GM19238 (cell line): Measurements from ENCODE around the gene TSC2.
"Not testable (repeated sequence)": the region's sequence is repeated elsewhere in the genome, so short reads cannot be mapped to it uniquely, and the experiment has no call there.

Source experiments
- DNase-seq: peaks from one replicate; pipeline ENCODE4 v3.0.0; 2011; ENCODE audit warnings: low spot score; ENCODE audit not compliant: insufficient read length

Gene TSC2

DNA sequence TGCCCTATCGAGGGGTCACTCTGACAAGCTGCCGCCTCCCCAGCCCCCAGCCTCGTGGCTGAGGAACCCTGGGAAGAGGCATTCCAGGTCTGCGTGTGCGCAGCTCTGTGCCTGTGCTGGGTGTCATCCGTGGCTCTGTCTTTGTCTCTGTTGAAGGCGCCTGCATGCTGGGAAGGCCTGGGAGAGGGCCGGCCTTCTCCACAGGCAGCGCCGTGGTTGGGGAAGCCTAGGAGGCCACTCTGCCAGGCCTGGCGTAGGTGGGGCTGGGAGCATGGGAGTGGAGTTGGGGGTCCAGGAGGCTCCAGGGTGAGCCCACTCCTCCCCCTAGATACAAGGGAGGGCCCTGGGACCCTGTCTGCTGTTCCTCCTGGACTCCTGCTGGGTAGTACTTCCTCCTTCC, 17.7 kb upstream of the TSC2 start:
- no peak for DNase-seq

DNA sequence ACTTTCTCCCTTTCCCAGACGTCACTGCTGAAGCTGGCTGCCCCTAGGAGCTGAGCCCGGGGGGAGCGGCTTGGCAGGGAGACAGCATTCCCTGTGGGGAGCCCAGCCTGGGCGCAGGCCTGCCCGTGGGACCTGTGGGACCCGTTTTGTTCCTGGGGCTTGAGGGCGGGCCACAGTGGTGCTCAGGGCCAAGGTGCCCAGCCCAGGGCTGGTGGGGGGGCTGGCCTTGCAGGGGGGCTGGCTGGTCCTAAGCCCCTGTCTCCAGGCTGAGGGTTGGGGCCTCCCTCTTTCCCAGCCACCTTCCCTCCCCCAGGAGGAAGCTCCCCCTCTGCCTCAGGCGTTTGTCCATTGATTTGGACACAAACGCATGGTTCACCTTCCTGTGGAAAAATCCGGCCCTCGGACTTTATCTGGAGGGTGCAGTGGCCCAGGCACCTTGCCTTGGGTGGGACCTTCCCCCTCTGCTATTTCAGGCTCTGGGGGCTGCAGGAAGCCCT, 16.7 kb upstream of the TSC2 start:
- no peak for DNase-seq

DNA sequence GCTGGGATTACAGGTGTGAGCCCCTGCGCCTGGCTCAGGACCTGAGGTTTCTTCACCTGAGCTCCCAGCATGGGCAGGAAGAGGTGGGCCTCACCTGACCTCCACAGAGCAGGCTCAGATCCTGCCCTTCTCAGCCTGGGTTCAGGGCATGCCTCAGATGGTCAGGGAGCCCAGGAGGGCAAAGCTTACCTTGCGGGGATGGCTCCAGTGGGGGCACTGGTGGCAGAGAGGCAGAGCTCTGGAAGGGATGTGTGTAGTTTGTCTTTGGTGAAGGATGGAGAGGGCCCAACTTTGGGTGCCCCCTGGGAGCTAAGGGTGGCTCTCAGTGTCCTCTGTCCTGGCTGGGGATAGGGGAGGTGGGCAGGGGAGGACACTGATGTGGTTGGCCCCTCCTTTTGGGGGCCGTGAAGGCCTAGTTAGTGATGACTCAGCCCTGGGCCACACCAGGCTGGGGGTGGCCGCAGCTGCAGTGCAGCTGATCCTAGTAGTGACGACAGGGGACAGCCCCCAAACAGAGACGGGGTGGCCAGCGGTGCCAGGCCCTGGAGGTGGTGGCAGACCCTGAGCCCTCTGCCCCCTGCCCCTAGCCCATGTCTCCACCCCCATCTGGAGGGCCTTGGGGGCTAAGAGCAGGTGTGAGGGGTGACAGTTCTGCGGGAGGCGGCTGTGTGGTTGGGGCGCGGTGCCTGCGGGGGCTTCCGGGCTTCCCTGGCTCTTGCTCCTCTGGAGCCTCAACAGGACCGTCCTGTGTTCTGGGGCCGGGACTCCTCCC, 15.3 kb upstream of the TSC2 start:
- DNase-seq, result no peak

DNA sequence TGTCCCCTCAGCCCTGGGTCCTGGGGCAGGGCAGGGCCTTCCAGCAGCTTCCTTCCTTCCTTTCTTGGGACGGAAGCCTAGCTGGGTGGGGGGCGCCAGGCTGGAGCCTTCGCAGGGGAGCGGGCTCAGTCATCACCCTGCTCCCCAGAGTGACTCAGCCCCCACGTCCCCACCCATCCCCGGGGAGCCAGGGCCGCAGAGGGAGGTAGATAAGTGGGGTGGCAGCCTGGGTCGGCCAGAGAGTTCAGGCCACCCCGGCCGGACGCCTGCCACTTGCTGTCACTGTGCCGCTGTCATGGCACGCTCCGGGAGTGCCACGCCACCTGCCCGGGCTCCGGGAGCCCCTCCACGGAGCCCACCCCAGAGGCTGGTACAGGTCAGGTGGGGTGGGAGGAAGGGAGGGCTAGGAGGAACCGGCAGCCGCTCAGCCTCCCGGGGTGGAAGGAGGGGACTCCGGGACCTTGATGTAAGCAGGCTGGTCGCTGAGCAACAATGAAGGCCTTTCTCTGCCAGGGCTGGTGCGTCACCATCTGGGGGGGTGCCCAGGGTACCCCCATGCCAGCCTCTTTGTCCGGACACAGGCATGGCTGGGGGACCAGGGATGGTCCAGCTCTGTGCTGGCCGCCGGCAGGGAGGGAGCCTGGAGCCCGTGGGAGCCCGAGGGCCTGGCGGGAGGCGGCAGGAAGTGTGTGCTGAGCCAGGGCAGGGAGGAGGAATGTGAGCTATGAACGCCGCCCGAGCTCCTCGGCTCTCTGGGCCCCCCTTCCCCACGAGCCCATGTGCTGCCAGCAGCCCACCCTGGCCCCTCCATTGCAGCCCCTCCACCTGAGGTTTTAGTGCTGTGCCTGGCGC, 14.5 kb upstream of the TSC2 start:
- no peak for DNase-seq

DNA sequence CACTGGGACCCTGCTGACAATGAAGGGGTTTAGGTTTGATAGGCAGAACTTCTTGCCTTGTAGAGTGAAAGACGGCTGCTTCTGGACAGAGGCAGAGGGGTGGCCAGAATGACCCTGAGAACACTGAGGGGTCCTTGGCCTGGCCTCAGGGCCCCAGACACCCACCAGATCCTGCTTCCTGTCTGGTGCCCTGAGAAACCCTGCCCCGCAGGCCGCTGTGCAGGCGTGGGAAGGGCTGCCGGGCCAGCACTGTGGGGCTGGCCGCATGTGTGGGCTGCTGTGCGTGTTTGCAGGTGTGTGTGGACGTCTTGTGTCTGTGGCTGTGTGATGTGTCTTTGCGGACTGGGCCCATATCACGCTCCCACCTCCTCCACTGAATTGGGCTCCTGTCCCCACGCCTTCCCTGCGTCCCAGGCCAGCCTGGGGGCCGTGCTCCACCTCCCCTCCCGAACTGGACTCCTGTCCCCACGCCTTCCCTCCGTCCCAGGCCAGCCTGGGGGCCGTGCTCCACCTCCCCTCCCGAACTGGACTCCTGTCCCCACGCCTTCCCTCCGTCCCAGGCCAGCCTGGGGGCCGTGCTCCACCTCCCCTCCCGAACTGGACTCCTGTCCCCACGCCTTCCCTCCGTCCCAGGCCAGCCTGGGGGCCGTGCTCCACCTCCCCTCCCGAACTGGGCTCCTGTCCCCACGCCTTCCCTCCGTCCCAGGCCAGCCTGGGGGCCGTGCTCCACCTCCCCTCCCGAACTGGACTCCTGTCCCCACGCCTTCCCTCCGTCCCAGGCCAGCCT, 13.7 kb upstream of the TSC2 start:
- DNase-seq, result not testable (repeated sequence)

DNA sequence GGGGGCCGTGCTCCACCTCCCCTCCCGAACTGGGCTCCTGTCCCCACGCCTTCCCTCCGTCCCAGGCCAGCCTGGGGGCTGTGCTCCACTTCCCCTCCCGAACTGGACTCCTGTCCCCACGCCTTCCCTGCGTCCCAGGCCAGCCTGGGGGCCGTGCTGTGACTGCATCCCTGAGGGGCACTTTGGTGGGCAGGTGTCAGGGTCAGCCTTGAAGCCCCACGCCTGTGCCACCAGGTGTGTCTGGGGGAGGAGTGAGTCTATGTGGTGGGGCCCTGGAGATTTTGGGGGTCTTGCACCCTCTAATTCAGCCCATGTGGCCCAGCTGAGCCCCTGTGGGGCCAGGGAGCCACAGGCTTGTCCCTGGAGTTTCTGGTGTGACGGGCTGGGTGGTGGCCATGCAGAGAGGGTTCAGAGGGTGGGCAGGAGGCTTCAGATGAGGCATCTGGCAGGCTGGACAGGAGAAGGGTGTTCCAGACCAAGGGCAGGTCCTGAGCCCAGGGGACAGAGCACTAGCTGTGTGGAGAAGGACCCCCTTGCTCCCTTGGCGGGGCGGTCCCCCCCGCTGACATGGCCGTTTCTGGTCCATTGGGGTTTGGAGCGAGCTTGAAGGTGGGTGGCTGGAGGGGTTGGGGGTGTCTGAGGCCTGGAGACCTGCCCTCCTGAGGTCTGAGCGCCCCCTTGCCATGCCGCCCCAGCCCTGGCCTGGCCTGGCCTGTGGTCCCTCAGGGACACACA, 12.9 kb upstream of the TSC2 start:
- no peak for DNase-seq

DNA sequence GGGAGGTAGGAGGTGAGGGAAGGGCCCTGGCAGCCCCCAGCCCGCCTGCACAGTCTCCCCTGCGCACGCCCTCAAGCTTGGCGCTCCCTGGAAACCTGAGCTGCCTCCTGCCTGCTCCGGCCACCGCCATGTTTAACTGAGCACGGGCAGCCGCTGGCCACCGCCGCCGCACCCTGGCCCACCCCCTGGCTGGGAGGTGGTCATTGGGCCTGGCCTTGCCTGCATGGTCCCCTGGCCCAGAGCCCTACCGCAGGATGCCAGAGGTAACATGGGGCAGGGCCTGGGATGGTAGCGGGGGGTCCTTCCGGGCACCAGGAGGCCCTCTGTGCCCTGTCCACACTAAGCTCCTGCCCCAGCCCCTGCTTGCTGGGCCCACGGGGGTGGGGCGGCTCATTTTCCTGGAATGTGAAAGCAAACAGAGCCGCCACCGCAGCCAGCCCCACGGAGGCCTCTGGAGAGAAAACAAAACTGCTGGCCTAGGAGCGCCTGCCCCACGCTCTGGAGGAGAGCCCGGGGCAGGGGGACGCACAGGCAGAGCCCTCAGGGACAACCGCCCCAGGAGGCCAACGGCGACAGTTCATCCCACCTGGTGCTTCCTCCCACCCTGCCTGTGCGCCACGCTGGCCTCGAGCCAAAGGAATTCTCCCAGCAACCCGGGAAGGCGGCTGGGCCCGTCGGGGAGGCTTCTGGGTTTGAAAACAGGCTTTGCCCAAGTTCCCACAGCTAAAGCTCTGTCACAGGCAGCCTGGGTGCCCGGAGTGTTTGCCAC, 12.2 kb upstream of the TSC2 start:
- DNase-seq, result no peak

DNA sequence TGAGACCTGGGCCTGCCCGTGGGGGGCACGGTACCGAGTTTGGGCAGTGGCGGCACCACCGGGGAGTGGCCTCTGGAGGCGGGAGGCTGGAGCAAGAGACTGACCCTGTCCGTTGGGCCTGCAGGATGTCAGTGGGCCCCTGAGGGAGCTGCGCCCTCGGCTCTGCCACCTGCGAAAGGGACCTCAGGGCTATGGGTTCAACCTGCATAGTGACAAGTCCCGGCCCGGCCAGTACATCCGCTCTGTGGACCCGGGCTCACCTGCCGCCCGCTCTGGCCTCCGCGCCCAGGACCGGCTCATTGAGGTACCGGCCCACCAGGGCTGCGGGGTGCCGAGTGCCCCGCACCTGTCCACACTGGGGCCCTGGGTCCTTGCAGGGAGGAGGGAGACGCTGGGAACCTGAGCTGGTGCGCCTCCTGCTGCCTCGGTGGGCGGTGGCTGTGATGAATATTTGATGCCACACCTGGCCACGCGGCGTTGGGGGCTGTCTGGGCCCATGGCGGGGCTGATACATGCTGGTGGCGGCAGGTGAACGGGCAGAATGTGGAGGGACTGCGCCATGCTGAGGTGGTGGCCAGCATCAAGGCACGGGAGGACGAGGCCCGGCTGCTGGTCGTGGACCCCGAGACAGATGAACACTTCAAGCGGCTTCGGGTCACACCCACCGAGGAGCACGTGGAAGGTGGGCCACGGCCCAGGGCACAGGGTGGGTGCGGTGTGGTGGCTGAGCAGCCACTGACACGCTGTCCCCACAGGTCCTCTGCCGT, 11.4 kb upstream of the TSC2 start:
- no peak for DNase-seq

DNA sequence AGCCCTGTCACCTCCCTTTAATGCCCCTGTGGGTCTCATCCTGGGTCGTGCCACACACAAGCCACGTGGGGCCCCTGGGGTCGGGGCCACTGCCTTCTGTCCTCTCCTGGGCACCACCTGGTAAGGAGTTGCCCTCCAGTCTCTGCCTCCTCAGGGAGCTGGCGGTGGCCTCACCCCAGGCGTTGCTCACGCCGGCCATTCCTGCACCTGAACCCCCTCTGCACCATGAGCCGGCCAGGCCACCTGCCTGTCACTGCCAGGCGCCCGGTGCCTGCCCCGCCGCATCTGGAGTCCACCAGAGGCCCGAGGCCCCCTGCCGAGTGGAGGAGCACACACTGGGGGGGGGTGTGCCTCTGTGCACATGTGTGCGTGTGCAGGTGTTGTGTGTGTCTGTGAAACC, 10.7 kb upstream of the TSC2 start:
- no peak for DNase-seq

DNA sequence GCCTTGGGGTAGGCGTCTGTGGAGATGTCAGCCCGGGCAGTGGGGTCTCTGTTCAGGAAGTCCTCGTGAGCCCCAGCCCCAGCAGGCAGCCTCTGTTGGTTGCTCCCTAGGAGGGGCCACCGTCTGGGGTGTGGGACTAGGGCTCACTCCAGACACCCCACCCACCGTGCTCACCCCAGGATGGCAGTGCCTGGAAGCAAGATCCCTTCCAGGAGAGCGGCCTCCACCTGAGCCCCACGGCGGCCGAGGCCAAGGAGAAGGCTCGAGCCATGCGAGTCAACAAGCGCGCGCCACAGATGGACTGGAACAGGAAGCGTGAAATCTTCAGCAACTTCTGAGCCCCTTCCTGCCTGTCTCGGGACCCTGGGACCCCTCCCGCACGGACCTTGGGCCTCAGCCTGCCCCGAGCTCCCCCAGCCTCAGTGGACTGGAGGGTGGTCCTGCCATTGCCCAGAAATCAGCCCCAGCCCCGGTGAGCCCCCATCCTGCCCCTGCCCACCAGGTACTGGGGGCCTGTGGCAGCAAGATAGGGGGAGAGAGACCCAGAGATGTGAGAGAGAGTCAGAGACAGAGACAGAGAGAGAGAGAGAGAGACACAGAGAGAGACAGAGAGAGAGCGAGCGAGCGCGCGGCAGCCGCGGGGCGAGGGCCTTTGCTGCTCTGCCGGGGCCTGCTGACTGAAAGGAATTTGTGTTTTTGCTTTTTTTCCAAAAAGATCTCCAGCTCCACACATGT, 10.0 kb upstream of the TSC2 start:
- DNase-seq, result no peak

DNA sequence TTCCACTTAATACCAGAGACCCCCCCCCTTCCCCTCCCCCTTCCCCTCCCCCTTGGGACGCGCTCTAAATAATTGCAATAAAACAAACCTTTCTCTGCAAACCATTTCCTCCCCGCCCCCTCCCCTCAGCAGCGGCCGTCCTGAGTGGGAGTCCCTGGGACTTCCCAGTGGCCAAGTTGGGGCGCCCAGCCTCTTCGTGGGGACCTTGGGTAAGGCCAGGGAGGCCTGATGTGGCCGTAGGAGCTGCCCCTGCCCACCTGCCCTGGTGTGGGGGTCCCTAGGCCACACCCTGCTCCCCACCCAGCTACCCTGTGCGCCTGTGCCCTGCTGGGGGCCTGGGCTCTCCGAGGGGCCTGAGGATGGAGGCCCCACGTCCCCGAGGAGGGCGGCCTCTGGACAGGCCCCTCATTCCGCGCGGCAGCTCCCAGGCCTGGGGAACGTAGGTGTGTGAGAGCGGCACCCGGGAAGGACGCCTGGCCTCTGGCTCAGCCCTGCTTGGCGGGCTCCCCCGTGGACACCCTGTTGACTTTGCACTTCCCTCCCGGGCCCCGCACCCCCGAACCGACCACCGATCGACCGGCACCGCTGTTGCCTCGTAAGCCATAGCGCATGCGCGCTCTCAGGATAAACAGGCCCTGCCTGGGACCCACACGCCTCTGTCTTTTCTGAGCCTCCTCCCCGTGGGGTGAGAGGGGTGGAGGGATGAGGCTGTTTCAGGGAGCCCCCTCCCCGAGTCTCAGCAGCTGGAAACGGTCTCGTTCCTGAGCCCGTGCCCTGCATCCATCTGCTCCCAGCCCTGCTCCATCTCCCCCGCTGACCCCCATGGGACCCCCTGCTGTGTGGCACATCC, 9.2 kb upstream of the TSC2 start:
- DNase-seq, result no peak

DNA sequence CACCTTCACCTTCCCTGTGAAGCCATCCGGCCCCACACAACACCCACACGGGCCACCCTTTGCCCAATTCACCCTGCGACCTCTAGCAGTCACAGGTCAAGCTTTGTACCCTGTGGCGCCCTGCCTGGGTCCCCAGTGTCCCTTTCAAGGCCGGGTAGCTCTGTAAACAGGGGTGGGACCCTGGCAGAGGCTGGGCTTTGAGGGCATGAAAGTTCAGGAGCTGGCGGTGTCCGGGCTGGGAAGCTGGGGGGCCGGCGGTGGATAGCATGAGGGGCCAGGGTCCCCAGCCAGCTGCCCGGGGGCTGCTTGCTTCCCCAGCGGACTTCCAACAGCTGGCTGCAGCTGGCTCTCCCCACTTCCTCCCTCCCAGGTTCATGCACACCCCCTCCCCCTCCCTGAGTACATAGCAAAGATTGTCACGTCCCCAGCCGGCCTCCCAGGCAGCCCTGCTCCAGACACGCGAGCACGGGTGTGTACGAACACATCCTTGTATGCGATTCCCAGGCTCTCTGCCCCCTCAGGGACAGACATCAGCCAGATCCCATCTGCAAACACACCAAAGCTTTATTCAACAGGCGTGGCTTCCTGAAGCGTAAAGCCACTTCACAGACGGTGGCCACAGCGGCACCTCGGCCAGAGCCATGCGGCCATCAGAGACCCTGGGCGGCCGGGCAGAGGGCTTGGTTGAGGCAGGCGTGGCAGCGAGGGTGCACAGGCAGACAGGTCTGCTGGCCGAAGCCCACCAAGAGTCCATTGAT, 8.3 kb upstream of the TSC2 start:
- DNase-seq, result no peak

DNA sequence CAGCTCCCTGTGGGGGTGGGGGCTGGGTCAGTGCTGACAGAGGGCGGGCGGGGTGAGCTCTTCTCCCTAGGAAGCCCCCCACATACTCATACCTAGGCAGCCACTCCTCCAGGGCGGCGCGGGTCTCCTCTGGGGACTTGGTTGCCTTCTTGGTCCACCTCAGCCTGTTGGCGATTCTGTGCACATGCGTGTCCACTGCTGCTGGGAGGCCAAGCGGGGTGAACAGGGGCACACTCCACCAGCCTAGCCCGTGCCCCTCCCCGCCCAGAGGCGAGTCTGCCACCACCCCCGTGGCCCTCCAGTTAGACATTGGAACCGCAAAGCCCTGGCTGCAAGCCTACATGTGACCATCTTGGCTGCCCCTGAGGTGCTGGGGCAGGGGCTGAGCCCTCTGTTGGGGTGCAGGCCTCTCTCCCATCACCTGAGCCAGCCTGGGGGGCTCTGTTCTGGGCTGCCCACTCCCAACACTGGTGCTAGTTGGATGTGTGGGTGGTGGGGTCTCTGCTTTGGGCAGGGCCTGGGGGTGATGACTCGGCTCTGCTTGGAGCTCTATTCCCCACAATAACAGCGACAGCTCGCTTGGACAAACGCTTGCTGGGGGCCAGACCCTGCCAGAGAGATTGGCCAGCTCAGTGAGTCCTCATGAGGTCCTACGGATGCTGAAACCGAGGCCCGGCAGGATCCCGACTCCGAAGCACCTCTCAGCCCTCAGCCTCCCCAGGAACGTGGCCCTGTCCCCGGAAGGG, 7.6 kb upstream of the TSC2 start:
- DNase-seq, result no peak

DNA sequence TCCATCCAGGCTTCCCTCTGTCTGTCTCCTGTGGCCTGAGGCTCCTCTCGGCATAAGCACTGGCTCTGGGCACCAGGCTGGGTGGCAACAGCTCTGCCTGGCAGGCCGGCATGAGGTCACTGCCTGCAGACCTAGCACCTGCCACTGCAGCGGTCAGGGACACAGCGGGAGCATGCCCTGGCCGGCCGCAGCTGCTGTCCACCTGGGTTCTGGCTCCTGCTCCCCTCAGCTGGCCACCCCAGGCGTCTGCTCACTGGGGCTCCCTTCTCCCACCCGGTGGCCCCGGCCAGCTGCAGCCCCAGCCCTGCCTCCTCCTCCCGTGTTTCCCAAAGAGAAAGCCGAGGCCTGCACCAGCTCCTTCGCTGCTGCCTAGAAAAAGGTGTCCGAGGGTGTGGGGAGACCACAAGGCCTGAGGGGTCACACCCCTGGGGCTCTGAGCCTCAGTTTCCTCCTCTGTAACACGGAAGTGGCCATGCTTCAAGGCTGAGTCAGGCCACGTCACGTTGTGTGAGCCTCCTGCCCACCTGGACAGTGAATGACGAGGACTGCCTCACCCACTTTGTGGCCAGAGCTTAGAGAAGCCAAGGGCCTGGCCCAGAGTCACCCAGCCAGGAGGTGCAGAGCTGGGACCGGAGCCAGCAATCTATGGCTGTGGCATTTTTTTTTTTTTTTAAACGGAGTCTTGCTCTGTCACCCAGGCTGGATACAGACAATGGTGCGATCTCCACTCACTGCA, 6.8 kb upstream of the TSC2 start:
- no peak for DNase-seq

DNA sequence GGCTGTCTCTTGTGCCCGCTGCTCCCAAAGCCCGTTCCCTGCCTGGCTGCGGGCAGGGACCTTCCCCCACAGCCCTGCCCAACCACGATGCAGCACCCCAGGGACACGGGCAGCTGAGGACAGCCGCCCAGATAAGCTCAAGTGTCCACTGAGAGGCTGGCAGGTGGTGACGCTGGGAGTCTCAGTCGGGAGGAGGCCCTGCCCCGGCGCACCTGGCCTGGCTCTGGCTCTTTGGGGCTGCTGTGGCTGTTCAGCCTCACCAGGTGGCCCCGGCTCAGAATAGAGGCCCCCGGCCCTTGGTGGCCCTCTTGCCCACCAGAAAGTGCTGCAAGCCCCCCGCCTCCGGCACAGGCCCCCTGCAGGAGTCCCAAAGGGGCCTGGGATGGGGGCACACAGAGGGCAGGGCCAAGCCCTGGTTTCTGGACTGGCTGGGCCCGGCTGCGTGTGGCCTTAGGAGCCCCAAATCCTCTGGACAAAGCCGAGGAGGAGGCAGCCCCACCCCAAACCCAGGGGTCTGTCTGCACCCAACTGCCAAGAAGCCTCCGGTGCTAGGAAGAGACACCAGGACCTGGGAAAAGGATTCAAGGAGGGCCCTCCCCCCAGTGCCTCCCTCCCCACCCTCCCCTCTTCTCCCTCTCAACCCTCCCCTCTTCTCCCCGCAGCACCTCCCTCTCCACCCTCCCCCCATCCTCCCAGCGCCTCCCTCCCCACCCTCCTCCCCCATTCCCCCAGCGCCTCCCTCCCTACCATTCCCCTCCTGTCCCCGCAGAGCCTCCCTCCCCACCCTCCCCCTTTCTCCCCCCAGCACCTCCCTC, 5.4 kb upstream of the TSC2 start:
- no peak for DNase-seq
